Panc1 (cell line): ENCODE results near the gene TMCO4. TPM values are rescaled to one million over a fixed set of nuclear protein-coding genes. Genes with fewer than 3 reads are reported as not detected.

Source experiments
- ATAC-seq: fragments of 200-7000 bp; cut with Tn5 transposase; 2 replicates; pipeline ENCODE4 v1.9.1; 2020; ENCODE audit warnings: mild to moderate bottlenecking, moderate library complexity
- BruUV-seq: library from RNA; stranded (reverse); fragments of 400-500 nt; replicated peaks from 2 replicates; lab custom pipeline; 2021; lab: Mats Ljungman, UMichigan
- CTCF ChIA-PET: fragments of 300-600 bp; sonication (Branson Sonifier 250); formaldehyde crosslinking; loops from one replicate; lab custom pipeline; 2022; ENCODE audit warnings: antibody characterized with exemption; lab: Charles Lee
- POLR2A ChIA-PET: fragments of 300-600 bp; sonication (Branson Sonifier 250); formaldehyde crosslinking; loops from one replicate; lab custom pipeline; 2022; ENCODE audit warnings: antibody characterized with exemption; lab: Charles Lee
- DNase-seq: peaks from one replicate; pipeline ENCODE4 v3.0.0-alpha.2; 2010; ENCODE audit warnings: low read depth, low spot score
- H3K27ac ChIP-seq: 2 replicates; pipeline ENCODE4 v1.5.1; 2011; ENCODE audit warnings: mild to moderate bottlenecking, low read length, inconsistent platforms
- H3K27me3 ChIP-seq: fragments of 200-500 bp; sonication (Bioruptor generic); 2 replicates; pipeline ENCODE4 v1.6.0; 2014; ENCODE audit warnings: low read length, inconsistent platforms; ENCODE audit not compliant: control insufficient read depth, insufficient read depth
- H3K36me3 ChIP-seq: fragments of 200-500 bp; sonication (Bioruptor generic); 2 replicates; pipeline ENCODE4 v1.5.1; 2014; ENCODE audit warnings: inconsistent platforms, mild to moderate bottlenecking, low read length, moderate library complexity; ENCODE audit not compliant: control insufficient read depth, insufficient read depth
- H3K4me1 ChIP-seq: 2 replicates; pipeline ENCODE4 v1.5.1; 2011; ENCODE audit warnings: inconsistent platforms, mild to moderate bottlenecking, low read length, moderate library complexity; ENCODE audit not compliant: control insufficient read depth, insufficient read depth
- H3K4me3 ChIP-seq, 2 experiments: 2 replicates each; pipeline ENCODE4 v1.5.1; 2011 to 2012; ENCODE audit warnings: low read depth in 2 of 2, low read length in 2 of 2, mild to moderate bottlenecking in 2 of 2, inconsistent platforms in 1 of 2, moderate library complexity in 1 of 2
- H3K9me3 ChIP-seq: fragments of 200-500 bp; sonication (Bioruptor generic); 2 replicates; pipeline ENCODE4 v1.5.1; 2014; ENCODE audit warnings: low read depth, mild to moderate bottlenecking, inconsistent platforms, low read length, moderate library complexity; ENCODE audit not compliant: control insufficient read depth, insufficient read depth
- POLR2AphosphoS5 ChIP-seq: IDR thresholded peaks from 2 replicates; pipeline ENCODE4 v1.6.1; 2012; ENCODE audit warnings: mild to moderate bottlenecking, low read depth, low read length, moderate library complexity
- SIN3A ChIP-seq: IDR thresholded peaks from 2 replicates; pipeline ENCODE4 v1.6.1; 2012; ENCODE audit warnings: low read depth, mild to moderate bottlenecking, low read length, moderate library complexity, borderline replicate concordance; ENCODE audit not compliant: insufficient read depth
- TCF7L2 ChIP-seq: IDR thresholded peaks from 2 replicates; pipeline ENCODE4 v1.6.1; 2011; ENCODE audit warnings: mild to moderate bottlenecking, low read depth, low read length, inconsistent platforms
- in situ Hi-C: cut with HindIII; loops from 2 replicates; pipeline ENCODE4 v1.10.0; 2016; ENCODE audit warnings: low sequenced_read_pairs, low pct_unique_long_range_greater_than_20kb
- intact Hi-C: fragments of 100-400 bp; cut with micrococcal nuclease; formaldehyde crosslinking; loops from one replicate; pipeline ENCODE4 v1.10.0; 2022; ENCODE audit not compliant: unreplicated experiment
- total RNA-seq: library from RNA; stranded (reverse); gene quantifications from one replicate; pipeline ENCODE4 v1.2.1, GENCODE V29; 2021; ENCODE audit not compliant: unreplicated experiment
- TF ChIP-seq, protein P1 (sequence below), 2 experiments: IDR thresholded peaks; 2 replicates each; pipeline ENCODE4 v1.6.1; 2011 to 2012; ENCODE audit warnings: low read depth in 2 of 2, control low read depth in 1 of 2, low read length in 1 of 2, mild to moderate bottlenecking in 1 of 2, moderate library complexity in 1 of 2; ENCODE audit not compliant: insufficient read depth in 1 of 2
- TF ChIP-seq, protein P2 (sequence below): fragments of 450-650 bp; IDR thresholded peaks from 2 replicates; pipeline ENCODE4 v1.5.1; 2017; ENCODE audit warnings: mild to moderate bottlenecking

The TMCO4 gene
- total RNA-seq, 1 experiment from 2014 or later = 13.2 TPM

DNA sequence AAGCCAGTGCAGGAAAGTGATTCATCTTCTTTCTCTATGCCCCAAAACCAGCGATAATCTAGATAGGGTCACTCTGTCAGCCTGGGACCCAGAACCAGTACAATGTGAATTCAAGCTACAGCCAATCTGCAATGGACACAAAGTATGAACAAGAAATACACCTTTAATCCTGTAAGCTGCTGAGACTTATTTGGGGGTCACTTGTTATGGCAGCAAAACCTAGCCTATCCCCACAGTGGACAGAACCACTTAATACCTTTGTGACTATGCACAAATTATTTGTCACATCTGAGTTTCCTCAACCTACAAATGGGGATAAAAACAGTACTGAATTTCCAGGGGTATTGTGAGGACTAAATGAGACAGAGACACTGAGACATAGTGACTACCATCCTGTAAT lies 50.0 kb downstream of the TMCO4 start:
- intact Hi-C loops = no loop called here

DNA sequence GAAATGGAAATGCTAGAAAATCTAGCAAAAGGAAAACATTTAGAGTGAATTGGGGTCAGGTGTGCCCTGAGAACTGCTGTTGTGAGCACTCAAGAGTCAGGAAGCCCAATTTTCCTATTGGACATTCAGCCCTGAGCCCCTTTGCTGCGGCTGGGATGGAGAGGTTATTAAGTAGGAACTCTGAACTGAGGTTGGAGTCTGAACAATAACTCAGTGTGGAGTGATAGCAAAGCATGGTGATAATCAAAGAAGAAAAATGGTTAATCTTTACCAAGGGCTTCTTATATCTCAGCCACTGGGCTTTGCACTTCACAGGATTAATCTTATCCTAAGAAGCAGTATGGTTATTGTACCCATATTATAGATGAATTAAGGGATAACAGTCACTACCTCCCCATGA lies 52.0 kb downstream of the TMCO4 start:
- DNase-seq (no peak), ATAC-seq (no peak)
- Histone ChIP-seq H3K4me3 (no peak overlapping the region), H3K27ac (no peak overlapping the region), H3K4me1 (no peaks in the 10 kb centered on the region), H3K9me3 (no peaks in the 10 kb centered on the region), H3K27me3 (no peaks in the 10 kb centered on the region), H3K36me3 (no peaks in the 10 kb centered on the region)
- intact Hi-C loops = no loop called here
- in situ Hi-C loops = no loop called here
- no TSS peak for BruUV-seq
- no peak for TF ChIP-seq POLR2AphosphoS5
- no peak for TF ChIP-seq TCF7L2
- TF ChIP-seq SIN3A = no peak
- TF ChIP-seq, protein P1, sequence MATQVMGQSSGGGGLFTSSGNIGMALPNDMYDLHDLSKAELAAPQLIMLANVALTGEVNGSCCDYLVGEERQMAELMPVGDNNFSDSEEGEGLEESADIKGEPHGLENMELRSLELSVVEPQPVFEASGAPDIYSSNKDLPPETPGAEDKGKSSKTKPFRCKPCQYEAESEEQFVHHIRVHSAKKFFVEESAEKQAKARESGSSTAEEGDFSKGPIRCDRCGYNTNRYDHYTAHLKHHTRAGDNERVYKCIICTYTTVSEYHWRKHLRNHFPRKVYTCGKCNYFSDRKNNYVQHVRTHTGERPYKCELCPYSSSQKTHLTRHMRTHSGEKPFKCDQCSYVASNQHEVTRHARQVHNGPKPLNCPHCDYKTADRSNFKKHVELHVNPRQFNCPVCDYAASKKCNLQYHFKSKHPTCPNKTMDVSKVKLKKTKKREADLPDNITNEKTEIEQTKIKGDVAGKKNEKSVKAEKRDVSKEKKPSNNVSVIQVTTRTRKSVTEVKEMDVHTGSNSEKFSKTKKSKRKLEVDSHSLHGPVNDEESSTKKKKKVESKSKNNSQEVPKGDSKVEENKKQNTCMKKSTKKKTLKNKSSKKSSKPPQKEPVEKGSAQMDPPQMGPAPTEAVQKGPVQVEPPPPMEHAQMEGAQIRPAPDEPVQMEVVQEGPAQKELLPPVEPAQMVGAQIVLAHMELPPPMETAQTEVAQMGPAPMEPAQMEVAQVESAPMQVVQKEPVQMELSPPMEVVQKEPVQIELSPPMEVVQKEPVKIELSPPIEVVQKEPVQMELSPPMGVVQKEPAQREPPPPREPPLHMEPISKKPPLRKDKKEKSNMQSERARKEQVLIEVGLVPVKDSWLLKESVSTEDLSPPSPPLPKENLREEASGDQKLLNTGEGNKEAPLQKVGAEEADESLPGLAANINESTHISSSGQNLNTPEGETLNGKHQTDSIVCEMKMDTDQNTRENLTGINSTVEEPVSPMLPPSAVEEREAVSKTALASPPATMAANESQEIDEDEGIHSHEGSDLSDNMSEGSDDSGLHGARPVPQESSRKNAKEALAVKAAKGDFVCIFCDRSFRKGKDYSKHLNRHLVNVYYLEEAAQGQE (IDR thresholded peaks at IDR 0.05; ENCODE audit: insufficient read depth in 1 of 2, low read depth in 2 of 2, low read length in 1 of 2) = no peak
- TF ChIP-seq, protein P2, sequence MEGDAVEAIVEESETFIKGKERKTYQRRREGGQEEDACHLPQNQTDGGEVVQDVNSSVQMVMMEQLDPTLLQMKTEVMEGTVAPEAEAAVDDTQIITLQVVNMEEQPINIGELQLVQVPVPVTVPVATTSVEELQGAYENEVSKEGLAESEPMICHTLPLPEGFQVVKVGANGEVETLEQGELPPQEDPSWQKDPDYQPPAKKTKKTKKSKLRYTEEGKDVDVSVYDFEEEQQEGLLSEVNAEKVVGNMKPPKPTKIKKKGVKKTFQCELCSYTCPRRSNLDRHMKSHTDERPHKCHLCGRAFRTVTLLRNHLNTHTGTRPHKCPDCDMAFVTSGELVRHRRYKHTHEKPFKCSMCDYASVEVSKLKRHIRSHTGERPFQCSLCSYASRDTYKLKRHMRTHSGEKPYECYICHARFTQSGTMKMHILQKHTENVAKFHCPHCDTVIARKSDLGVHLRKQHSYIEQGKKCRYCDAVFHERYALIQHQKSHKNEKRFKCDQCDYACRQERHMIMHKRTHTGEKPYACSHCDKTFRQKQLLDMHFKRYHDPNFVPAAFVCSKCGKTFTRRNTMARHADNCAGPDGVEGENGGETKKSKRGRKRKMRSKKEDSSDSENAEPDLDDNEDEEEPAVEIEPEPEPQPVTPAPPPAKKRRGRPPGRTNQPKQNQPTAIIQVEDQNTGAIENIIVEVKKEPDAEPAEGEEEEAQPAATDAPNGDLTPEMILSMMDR = no peak
- CTCF ChIA-PET = no interaction called here
- POLR2A ChIA-PET = no interaction called here

More for the DNA sequence above, 50.0 kb downstream of the TMCO4 start:
- POLR2A ChIA-PET = no interaction called here
- DNase-seq (no peak), ATAC-seq (no peak)
- Histone ChIP-seq H3K27ac (no peak overlapping the region), H3K36me3 (no peaks in the 10 kb centered on the region), H3K27me3 (no peaks in the 10 kb centered on the region), H3K4me3 (no peak overlapping the region), H3K9me3 (no peaks in the 10 kb centered on the region), H3K4me1 (no peaks in the 10 kb centered on the region)
- CTCF ChIA-PET = no interaction called here
- BruUV-seq = no TSS peak
- TF ChIP-seq, protein P2 = no peak
- TF ChIP-seq, protein P1 (IDR thresholded peaks at IDR 0.05; ENCODE audit: insufficient read depth in 1 of 2, low read depth in 2 of 2, low read length in 1 of 2) = no peak
- TF ChIP-seq TCF7L2 = no peak
- in situ Hi-C loops = no loop called here
